ENCODE data around the gene PLCE1.

Gene PLCE1

GRCh38 chr10:93992400-93993030 lies 1.2 kb upstream of the PLCE1 start:
- H3K27ac ChIP-seq (ENCODE audit: low read depth in 2 of 2, low read length in 2 of 2), result no peak overlapping the region

DNA sequence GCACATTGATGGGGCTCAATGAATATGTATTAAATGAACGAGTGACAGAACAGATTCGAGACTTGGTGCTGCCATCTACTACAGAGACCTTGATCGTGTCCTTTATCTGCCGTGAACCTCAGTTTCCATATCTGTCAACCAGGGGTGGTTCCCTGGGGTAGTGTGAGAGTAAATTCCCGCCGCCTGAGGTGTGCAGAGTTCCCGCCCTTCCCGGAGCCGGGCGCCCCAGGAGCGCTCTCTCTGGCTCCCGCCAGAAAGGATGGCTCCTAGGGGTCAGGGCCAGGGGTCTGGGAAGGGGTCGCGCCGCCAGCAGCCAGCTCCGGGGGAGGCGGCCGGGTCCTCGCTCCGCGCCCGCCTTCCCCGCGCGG lies 333 bp upstream of the PLCE1 start:
- Histone ChIP-seq H3K4me1 (ENCODE audit: control insufficient read depth in 2 of 2, insufficient read depth in 2 of 2, low read length in 2 of 2) (peaks cover under 1 to 10% of the 10 kb centered on the region in 2 donors), H3K9ac (ENCODE audit: low read depth in 1 of 2, low read length in 2 of 2) (peak overlapping the region in 1 of 2 donors; percentile 79), H3K27ac (ENCODE audit: low read depth in 2 of 2, low read length in 2 of 2) (peak overlapping the region in 1 of 2 donors; percentile 40), H3K36me3 (ENCODE audit: control insufficient read depth in 2 of 2, insufficient read depth in 2 of 2, low read length in 2 of 2) (no peaks in the 10 kb centered on the region), H3K27me3 (ENCODE audit: control insufficient read depth in 2 of 2, insufficient read depth in 2 of 2, low read length in 2 of 2) (peaks cover 3 to 4% of the 10 kb centered on the region in 2 donors), H3K9me3 (ENCODE audit: control insufficient read depth in 2 of 2, low read length in 2 of 2) (no peaks in the 10 kb centered on the region), H3K4me3 (ENCODE audit: low read length in 2 of 2) (peak overlapping the region; percentile 59 to 69)

More at GRCh38 chr10:93992400-93993030, 1.2 kb upstream of the PLCE1 start:
- Histone ChIP-seq H3K36me3 (ENCODE audit: control insufficient read depth in 2 of 2, insufficient read depth in 2 of 2, low read length in 2 of 2) (no peaks in the 10 kb centered on the region), H3K4me1 (ENCODE audit: control insufficient read depth in 2 of 2, insufficient read depth in 2 of 2, low read length in 2 of 2) (peaks cover 0 to 10% of the 10 kb centered on the region in 2 donors), H3K9me3 (ENCODE audit: control insufficient read depth in 2 of 2, low read length in 2 of 2) (no peaks in the 10 kb centered on the region), H3K9ac (ENCODE audit: low read depth in 1 of 2, low read length in 2 of 2) (no peak overlapping the region), H3K27me3 (ENCODE audit: control insufficient read depth in 2 of 2, insufficient read depth in 2 of 2, low read length in 2 of 2) (peaks cover 3 to 4% of the 10 kb centered on the region in 2 donors), H3K4me3 (ENCODE audit: low read length in 2 of 2) (no peak overlapping the region)

- Histone ChIP-seq H3K36me3 (ENCODE audit: control insufficient read depth in 2 of 2, insufficient read depth in 2 of 2, low read length in 2 of 2) (no peaks in the 10 kb centered on the region), H3K27me3 (ENCODE audit: control insufficient read depth in 2 of 2, insufficient read depth in 2 of 2, low read length in 2 of 2) (peaks cover 3 to 4% of the 10 kb centered on the region in 2 donors), H3K4me1 (ENCODE audit: control insufficient read depth in 2 of 2, insufficient read depth in 2 of 2, low read length in 2 of 2) (peaks cover 4 to 10% of the 10 kb centered on the region in 2 donors), H3K9me3 (ENCODE audit: control insufficient read depth in 2 of 2, low read length in 2 of 2) (no peaks in the 10 kb centered on the region), H3K4me3 (ENCODE audit: low read length in 2 of 2) (peak overlapping the region; percentile 79 to 80), H3K9ac (ENCODE audit: low read depth in 1 of 2, low read length in 2 of 2) (peak overlapping the region; percentile 43 to 79), H3K27ac (ENCODE audit: low read depth in 2 of 2, low read length in 2 of 2) (peak overlapping the region; percentile 76 to 78)
These were observed 689 bp downstream of the PLCE1 start for GRCh38 chr10:93994438-93994801.

- H3K27me3 ChIP-seq (ENCODE audit: control insufficient read depth in 2 of 2, insufficient read depth in 2 of 2, low read length in 2 of 2), result peaks cover 3 to 4% of the 10 kb centered on the region in 2 donors
- peak overlapping the region; percentile 79 to 80 for H3K4me3 ChIP-seq (ENCODE audit: low read length in 2 of 2)
- H3K27ac ChIP-seq (ENCODE audit: low read depth in 2 of 2, low read length in 2 of 2), result peak overlapping the region; percentile 3 to 76
- no peaks in the 10 kb centered on the region for H3K36me3 ChIP-seq (ENCODE audit: control insufficient read depth in 2 of 2, insufficient read depth in 2 of 2, low read length in 2 of 2)
- H3K9me3 ChIP-seq (ENCODE audit: control insufficient read depth in 2 of 2, low read length in 2 of 2), result no peaks in the 10 kb centered on the region
- H3K9ac ChIP-seq (ENCODE audit: low read depth in 1 of 2, low read length in 2 of 2), result peak overlapping the region in 1 of 2 donors; percentile 79
- H3K4me1 ChIP-seq (ENCODE audit: control insufficient read depth in 2 of 2, insufficient read depth in 2 of 2, low read length in 2 of 2), result peaks cover 4 to 10% of the 10 kb centered on the region in 2 donors
These were observed 1.5 kb downstream of the PLCE1 start for GRCh38 chr10:93995182-93995581.

DNA sequence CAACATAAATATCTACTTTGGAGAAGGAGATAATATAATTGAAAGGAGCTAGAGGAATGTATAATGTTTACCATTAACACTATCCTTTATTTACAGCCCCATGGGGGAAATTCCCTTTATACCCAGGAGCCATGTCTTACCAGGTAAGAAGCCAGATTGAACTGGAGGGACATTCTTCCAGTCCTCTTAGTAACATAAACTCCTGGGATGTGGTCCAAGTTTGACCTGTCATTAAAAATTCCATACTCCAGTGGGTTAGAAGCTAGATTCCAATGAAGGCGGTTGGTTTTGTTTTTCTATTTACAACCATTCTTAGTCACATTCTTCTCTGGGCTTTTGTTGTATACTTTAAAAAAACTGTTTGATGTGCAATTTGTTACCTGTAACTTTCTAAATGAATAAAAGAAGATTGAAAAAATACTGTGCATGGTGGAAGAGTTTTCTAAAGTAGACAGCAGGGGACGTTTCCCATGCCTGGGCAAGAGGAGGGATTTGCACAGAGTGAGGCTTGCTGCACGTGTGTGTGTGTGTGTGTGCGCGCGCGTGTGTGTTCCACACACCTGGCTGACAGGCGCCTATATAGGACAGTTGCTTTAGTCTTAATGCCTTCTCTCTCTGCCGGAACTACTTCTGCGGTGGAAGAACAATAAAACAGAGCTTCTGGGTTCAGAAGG lies 2.0 kb downstream of the PLCE1 start:
- peak overlapping the region; percentile 79 to 80 for H3K4me3 ChIP-seq (ENCODE audit: low read length in 2 of 2)
- no peaks in the 10 kb centered on the region for H3K36me3 ChIP-seq (ENCODE audit: control insufficient read depth in 2 of 2, insufficient read depth in 2 of 2, low read length in 2 of 2)
- peaks cover 4 to 14% of the 10 kb centered on the region in 2 donors for H3K4me1 ChIP-seq (ENCODE audit: control insufficient read depth in 2 of 2, insufficient read depth in 2 of 2, low read length in 2 of 2)
- H3K9me3 ChIP-seq (ENCODE audit: control insufficient read depth in 2 of 2, low read length in 2 of 2), result no peaks in the 10 kb centered on the region
- H3K27ac ChIP-seq (ENCODE audit: low read depth in 2 of 2, low read length in 2 of 2), result peak overlapping the region in 1 of 2 donors; percentile 3
- H3K9ac ChIP-seq (ENCODE audit: low read depth in 1 of 2, low read length in 2 of 2), result no peak overlapping the region
- H3K27me3 ChIP-seq (ENCODE audit: control insufficient read depth in 2 of 2, insufficient read depth in 2 of 2, low read length in 2 of 2), result peaks cover 3 to 4% of the 10 kb centered on the region in 2 donors

DNA sequence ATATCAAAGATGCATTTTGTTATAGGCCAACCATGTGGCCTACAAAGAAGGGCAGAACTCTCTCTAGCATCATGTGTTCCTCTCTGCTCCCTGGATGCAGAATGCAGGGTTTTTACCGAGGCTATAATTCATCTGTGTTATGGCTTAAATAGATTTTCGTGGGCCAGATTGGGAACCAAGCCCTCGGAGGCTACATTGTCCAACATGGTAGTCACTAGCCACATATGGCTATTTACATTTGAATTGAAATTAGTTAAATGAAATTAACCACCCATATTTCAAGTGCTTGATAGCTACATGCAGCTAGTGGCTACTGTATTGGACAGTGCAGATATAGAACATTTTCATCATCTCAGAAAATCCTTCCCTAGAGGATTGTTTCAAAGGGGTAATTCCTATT lies 2.8 kb downstream of the PLCE1 start:
- Histone ChIP-seq H3K4me3 (ENCODE audit: low read length in 2 of 2) (peak overlapping the region; percentile 79 to 80), H3K27me3 (ENCODE audit: control insufficient read depth in 2 of 2, insufficient read depth in 2 of 2, low read length in 2 of 2) (peaks cover 3 to 4% of the 10 kb centered on the region in 2 donors), H3K36me3 (ENCODE audit: control insufficient read depth in 2 of 2, insufficient read depth in 2 of 2, low read length in 2 of 2) (no peaks in the 10 kb centered on the region), H3K4me1 (ENCODE audit: control insufficient read depth in 2 of 2, insufficient read depth in 2 of 2, low read length in 2 of 2) (peaks cover 10 to 17% of the 10 kb centered on the region in 2 donors), H3K27ac (ENCODE audit: low read depth in 2 of 2, low read length in 2 of 2) (no peak overlapping the region), H3K9me3 (ENCODE audit: control insufficient read depth in 2 of 2, low read length in 2 of 2) (no peaks in the 10 kb centered on the region), H3K9ac (ENCODE audit: low read depth in 1 of 2, low read length in 2 of 2) (no peak overlapping the region)

DNA sequence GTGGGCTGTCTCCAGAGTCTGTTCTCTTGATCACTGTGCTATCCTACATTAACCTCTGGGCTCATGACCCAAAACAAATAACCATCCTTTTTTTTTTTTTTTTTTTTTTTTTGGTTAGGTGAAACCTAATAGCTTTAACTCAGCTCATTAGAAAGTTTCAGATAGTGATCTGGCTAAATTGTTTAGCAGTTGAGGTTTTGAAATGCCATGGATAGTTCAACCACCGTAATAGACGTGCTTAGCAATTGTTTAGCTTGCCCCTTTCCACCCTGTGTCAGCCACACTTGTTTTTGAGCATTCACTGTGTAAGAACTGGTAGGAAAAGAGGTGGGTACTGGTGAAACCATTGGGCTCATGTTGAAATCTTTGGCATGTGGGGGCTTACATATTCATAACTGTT lies 3.8 kb downstream of the PLCE1 start:
- no peak overlapping the region for H3K4me3 ChIP-seq (ENCODE audit: low read length in 2 of 2)
- no peaks in the 10 kb centered on the region for H3K36me3 ChIP-seq (ENCODE audit: control insufficient read depth in 2 of 2, insufficient read depth in 2 of 2, low read length in 2 of 2)
- no peak overlapping the region for H3K9ac ChIP-seq (ENCODE audit: low read depth in 1 of 2, low read length in 2 of 2)
- H3K27ac ChIP-seq (ENCODE audit: low read depth in 2 of 2, low read length in 2 of 2), result no peak overlapping the region
- peaks cover 10 to 17% of the 10 kb centered on the region in 2 donors for H3K4me1 ChIP-seq (ENCODE audit: control insufficient read depth in 2 of 2, insufficient read depth in 2 of 2, low read length in 2 of 2)
- H3K27me3 ChIP-seq (ENCODE audit: control insufficient read depth in 2 of 2, insufficient read depth in 2 of 2, low read length in 2 of 2), result peaks cover 3 to 4% of the 10 kb centered on the region in 2 donors
- H3K9me3 ChIP-seq (ENCODE audit: control insufficient read depth in 2 of 2, low read length in 2 of 2), result no peaks in the 10 kb centered on the region

- peaks cover under 1 to 3% of the 10 kb centered on the region in 2 donors for H3K27me3 ChIP-seq (ENCODE audit: control insufficient read depth in 2 of 2, insufficient read depth in 2 of 2, low read length in 2 of 2)
- peaks cover 13 to 15% of the 10 kb centered on the region in 2 donors for H3K4me1 ChIP-seq (ENCODE audit: control insufficient read depth in 2 of 2, insufficient read depth in 2 of 2, low read length in 2 of 2)
- no peaks in the 10 kb centered on the region for H3K36me3 ChIP-seq (ENCODE audit: control insufficient read depth in 2 of 2, insufficient read depth in 2 of 2, low read length in 2 of 2)
- no peaks in the 10 kb centered on the region for H3K9me3 ChIP-seq (ENCODE audit: control insufficient read depth in 2 of 2, low read length in 2 of 2)
- H3K9ac ChIP-seq (ENCODE audit: low read depth in 1 of 2, low read length in 2 of 2), result no peak overlapping the region
- no peak overlapping the region for H3K4me3 ChIP-seq (ENCODE audit: low read length in 2 of 2)
- H3K27ac ChIP-seq (ENCODE audit: low read depth in 2 of 2, low read length in 2 of 2), result peak overlapping the region; percentile 2 to 33
These were observed 5.7 kb downstream of the PLCE1 start for GRCh38 chr10:93999401-93999851.

GRCh38 chr10:94000638-94001415 lies 7.1 kb downstream of the PLCE1 start:
- peaks cover 0 to 3% of the 10 kb centered on the region in 2 donors for H3K36me3 ChIP-seq (ENCODE audit: control insufficient read depth in 2 of 2, insufficient read depth in 2 of 2, low read length in 2 of 2)
- peak overlapping the region in 1 of 2 donors; percentile 7 for H3K9ac ChIP-seq (ENCODE audit: low read depth in 1 of 2, low read length in 2 of 2)
- H3K27ac ChIP-seq (ENCODE audit: low read depth in 2 of 2, low read length in 2 of 2), result peak overlapping the region; percentile 38 to 45
- H3K4me3 ChIP-seq (ENCODE audit: low read length in 2 of 2), result peak overlapping the region in 1 of 2 donors; percentile 0
- peaks cover 24 to 27% of the 10 kb centered on the region in 2 donors for H3K4me1 ChIP-seq (ENCODE audit: control insufficient read depth in 2 of 2, insufficient read depth in 2 of 2, low read length in 2 of 2)
- no peaks in the 10 kb centered on the region for H3K9me3 ChIP-seq (ENCODE audit: control insufficient read depth in 2 of 2, low read length in 2 of 2)
- no peaks in the 10 kb centered on the region for H3K27me3 ChIP-seq (ENCODE audit: control insufficient read depth in 2 of 2, insufficient read depth in 2 of 2, low read length in 2 of 2)

DNA sequence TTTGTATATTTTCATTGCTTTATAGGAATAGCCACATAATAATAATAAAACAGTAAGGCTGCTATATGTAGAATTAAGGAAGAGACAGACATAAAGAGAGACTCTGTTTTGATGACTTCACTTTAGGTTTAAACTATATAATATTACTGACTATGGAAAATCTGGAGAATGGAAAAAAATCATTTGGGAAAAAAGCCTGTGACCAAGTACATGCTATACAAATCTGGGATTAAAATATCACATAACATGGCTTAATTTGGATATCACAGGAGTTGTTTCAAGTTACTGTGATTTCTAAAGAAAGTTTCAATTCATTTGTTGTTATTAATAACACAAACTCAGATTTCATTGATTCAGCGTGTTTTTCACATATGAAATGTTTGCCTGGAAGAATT lies 7.7 kb downstream of the PLCE1 start:
- H3K27me3 ChIP-seq (ENCODE audit: control insufficient read depth in 2 of 2, insufficient read depth in 2 of 2, low read length in 2 of 2), result no peaks in the 10 kb centered on the region
- no peaks in the 10 kb centered on the region for H3K9me3 ChIP-seq (ENCODE audit: control insufficient read depth in 2 of 2, low read length in 2 of 2)
- H3K4me3 ChIP-seq (ENCODE audit: low read length in 2 of 2), result no peak overlapping the region
- peaks cover 25 to 32% of the 10 kb centered on the region in 2 donors for H3K4me1 ChIP-seq (ENCODE audit: control insufficient read depth in 2 of 2, insufficient read depth in 2 of 2, low read length in 2 of 2)
- H3K36me3 ChIP-seq (ENCODE audit: control insufficient read depth in 2 of 2, insufficient read depth in 2 of 2, low read length in 2 of 2), result peaks cover 0 to 3% of the 10 kb centered on the region in 2 donors
- H3K27ac ChIP-seq (ENCODE audit: low read depth in 2 of 2, low read length in 2 of 2), result peak overlapping the region in 1 of 2 donors; percentile 38
- H3K9ac ChIP-seq (ENCODE audit: low read depth in 1 of 2, low read length in 2 of 2), result peak overlapping the region in 1 of 2 donors; percentile 7

All from mucosa of rectum (tissue), 2 donors.